T-helper 1 cell treated with Interleukin-12 subunit alpha and Interleukin-12 subunit beta and Interleukin-4 antibody, amounts not matched to agents 30 ng/mL and 1 ng/mL, for 36 hours (primary cell): ENCODE measurements around the gene MYPN. TPM values are rescaled to one million over a fixed set of nuclear protein-coding genes. Genes with fewer than 3 reads are reported as not detected.

Experiments used
- intact Hi-C: fragments of 100-400 bp; cut with micrococcal nuclease; formaldehyde crosslinking; loops from one replicate; pipeline ENCODE4 v1.15.1; 2024
- total RNA-seq: library from RNA; stranded (reverse); gene quantifications from 2 replicates; pipeline ENCODE4 v1.2.3, GENCODE V29; 2022

The MYPN gene
- total RNA-seq, 1 donor from 2014 or later = not detected

- intact Hi-C loops = no loop called here
Measured at GRCh38 chr10:68087685-68088401, 21.4 kb upstream of the MYPN start.

DNA sequence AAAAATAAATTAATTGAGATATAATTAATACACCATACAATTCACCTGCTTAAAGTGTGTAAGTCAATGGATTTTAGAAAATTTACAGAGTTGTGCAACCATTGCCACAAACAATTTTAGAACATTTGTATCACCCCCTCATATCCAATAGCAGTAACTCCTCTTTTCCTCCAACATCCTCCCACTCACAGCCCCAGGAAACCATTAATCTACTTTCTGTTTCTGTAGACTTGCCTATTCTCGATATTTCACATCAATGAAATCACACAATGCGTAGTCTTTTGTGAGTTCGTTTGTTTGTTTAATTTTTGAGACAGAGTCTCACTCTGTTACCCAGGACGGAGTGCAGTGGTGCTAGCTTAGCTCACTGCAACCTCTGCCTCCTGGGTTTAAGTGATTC, 20.5 kb upstream of the MYPN start:
- intact Hi-C loops = no loop called here

DNA sequence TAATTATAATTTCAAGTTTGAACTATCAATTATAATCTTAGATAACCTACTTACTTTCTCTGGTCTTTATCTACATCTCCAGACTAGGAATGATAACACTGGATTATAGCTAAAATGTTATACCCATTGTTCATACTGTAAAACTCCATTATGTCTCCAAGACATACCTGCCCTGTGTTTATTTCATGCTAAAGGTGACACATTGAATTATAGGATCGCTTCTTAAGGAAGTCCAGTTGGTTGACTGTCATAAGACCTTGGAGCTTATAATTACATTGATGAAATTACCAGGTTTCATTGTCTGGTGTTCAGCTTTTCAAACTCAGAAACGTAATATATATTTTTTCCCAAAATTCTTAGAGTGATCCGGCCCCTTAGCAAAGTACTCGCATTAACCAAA, 18.7 kb upstream of the MYPN start:
- intact Hi-C loops = no loop called here

- intact Hi-C loops = no loop called here
Measured at GRCh38 chr10:68092512-68092911, 16.8 kb upstream of the MYPN start.

GRCh38 chr10:68095153-68095552, 14.1 kb upstream of the MYPN start:
- intact Hi-C loops = no loop called here

DNA sequence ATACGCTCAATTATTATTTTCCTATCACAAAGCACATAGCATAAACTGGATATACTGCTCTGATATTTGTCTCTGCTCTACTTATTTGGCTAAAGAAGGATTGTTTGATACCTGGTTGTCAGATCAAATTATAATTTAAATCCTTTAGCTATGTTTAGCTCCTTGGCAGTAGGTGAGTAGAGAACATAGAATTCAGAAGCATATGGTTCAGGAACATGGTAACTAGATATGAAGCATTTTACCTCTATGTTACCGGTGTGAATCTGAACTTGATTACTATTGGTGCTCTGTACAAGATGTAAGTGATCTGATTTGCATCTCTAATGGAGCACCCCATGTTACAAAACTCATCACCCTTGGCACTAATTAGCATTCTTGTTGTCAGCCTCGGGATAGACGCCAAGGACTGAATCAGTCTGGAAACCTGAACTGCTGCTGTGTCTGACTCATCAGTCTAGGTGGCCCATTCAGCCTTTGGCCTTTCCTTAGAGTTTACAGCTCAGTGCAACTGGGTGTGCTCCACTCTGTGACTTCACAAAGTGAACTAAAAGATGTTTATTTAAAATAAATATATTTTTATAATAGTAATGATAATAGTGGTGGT, 12.3 kb upstream of the MYPN start:
- intact Hi-C loops = no loop called here

GRCh38 chr10:68099736-68100135, 9.6 kb upstream of the MYPN start:
- intact Hi-C loops = no loop called here

DNA sequence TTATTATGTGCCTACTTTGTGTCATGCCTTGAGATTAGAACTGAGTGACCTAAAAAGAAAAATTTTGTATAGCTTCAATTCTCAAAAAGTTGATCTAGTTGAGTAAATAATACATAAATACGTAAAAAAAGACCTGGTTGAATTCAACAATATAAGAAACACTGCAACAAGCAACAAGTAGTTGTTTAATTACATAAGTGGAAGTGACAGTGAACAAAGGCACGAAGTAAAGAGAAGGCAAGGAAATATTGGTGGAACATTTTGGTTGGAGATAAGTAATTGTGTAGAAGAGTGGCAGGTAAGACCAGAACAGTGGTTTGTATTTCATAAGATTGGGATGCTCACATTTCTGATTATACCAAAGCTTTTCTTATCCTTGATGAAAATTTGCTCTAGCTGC, 8.2 kb upstream of the MYPN start:
- intact Hi-C loops = no loop called here

DNA sequence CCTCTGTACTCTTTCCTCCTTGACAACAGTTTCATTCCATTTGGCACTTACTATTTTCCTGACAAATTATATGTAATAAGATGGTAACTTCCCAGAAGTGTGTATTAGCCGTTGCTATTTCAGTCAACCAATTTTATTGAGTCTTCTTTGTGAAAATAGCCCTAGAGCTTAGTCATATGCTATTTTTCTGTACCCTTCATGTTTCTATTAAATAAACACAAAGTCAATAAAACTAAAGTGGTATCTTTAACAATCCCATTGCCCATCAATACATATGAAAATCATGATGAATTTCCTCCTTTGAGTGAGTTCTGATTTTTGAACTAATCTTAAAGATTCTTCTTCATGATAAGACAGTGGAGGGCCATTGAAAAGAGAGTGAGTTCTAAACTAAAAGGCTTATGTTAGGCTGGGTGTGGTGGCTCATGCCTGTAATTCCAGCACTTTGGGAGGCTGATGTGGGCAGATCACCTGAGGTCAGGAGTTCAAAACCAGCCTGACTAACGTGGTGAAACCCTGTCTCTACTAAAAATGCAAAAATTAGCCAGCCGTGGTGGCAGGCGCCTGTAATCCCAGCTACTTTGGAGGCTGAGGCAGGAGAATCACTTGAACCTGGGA, 5.9 kb upstream of the MYPN start:
- intact Hi-C loops = no loop called here

DNA sequence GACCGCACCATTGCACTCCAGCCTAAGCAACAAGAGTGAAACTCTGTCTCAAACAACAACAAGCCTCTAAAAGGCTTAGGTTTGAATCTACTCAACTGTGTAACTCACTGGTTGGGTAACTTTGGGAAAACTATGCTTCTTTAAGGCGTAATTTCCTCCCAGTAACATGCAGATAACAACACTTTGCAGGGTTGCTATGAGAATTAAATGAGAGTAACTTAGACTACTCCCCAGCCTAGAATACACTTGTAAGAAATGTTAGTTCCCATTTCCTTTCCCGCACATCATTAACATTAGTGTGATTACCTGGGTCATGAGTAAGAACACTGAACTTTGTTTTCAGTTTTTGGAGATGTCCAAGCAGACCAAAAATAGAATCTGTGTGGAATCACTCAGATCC, 5.4 kb upstream of the MYPN start:
- intact Hi-C loops = no loop called here

DNA sequence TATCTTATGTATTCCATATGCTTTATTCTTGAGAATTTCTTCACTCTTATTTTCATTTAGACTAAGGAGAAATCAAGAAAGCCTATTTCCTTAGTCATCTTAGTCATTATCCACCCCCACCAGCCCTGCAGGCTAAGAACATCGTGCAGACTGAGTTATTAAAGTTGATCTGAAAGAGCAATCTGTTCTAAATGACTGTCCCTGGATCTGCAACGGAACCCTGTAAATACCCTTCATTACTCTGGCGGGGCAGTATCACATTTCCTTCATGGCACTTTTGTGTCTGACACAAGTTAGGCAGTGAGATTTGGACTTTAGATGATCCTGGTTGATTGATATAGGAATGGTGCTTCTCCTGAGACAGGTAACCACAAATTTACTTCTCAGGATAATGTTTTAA, 3.5 kb upstream of the MYPN start:
- intact Hi-C loops = no loop called here

DNA sequence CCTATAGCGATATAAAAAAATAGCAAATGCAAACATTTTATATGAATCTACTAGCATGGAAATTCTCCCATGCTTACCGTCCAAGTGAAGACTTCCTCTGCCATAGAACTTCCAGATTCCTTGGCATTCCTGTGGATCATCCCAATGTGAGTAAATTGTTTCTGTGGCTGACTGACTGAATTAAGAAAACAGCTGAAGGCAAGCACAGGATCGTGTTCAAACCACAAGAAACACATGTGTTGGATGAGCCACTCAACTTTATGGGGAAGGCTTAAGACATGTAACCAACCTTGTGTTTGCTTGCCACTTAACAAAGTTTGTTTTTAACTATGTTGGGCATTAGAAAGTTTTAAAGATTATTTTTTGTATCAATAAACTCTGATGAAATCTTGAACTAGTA, 2.6 kb upstream of the MYPN start:
- intact Hi-C loops = no loop called here

- intact Hi-C loops = no loop called here
Measured at GRCh38 chr10:68107651-68108050, 1.6 kb upstream of the MYPN start.

- intact Hi-C loops = no loop called here
Measured at GRCh38 chr10:68108051-68108450, 1.2 kb upstream of the MYPN start.

DNA sequence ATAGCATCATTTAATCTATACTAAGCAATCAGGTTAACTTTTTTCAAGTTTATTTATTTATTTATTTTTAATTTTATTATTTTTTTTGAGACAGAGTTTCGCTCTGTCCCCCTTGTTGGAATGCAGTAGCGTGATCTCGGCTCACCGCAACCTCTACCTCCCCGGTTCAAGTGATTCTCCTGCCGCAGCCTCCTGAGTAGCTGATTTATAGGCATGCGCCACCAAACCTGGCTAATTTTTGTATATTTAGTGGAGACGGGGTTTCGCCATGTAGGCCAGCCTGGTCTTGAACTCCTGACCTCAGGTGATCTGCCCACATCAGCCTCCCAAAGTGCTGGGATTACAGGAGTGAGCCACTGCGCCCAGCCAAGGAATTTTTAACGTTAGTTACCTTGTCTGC, 635 bp upstream of the MYPN start:
- intact Hi-C loops = no loop called here

GRCh38 chr10:68110027-68110426, 739 bp downstream of the MYPN start:
- intact Hi-C loops = no loop called here

DNA sequence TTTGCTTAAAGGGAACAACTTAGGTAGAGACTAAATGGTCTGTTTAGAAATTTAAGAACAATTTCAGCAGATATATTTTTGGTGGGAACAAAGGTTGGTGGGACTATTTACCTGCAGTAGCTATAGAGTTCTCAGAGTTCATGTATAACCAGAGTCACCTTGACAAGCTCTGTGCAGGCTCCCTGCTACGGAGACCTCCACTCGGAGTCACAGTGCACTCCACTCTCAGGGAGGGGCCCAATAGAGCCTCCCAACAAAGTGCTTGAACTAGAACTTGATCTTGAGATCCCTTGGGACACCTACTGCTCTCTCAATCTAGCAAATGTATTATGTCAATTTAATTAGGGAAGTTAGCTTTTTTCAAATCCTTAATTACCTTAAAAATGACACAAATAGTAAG, 2.3 kb downstream of the MYPN start:
- intact Hi-C loops = no loop called here

GRCh38 chr10:68112837-68113236, 3.5 kb downstream of the MYPN start:
- intact Hi-C loops = no loop called here

DNA sequence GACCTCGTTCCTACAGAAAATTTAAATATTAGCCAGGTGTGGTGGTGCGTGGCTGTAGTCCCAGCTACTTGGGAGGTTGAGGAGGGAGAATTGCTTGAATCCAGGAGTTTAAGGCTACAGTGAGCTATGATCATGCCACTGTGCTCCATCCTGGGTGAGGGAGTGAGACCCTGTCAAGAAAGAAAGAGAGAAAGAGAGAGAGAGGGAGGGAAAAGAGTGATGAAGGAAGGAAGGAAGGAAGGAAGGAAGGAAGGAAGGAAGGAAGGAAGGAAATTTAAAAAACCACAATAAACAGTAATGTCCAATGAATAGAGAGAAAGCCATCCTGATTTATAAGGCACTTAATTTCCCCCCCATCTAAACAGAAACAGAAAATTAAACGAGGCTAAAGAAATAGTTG, 9.4 kb downstream of the MYPN start:
- intact Hi-C loops = no loop called here

GRCh38 chr10:68121020-68121743, 11.9 kb downstream of the MYPN start:
- intact Hi-C loops = no loop called here

DNA sequence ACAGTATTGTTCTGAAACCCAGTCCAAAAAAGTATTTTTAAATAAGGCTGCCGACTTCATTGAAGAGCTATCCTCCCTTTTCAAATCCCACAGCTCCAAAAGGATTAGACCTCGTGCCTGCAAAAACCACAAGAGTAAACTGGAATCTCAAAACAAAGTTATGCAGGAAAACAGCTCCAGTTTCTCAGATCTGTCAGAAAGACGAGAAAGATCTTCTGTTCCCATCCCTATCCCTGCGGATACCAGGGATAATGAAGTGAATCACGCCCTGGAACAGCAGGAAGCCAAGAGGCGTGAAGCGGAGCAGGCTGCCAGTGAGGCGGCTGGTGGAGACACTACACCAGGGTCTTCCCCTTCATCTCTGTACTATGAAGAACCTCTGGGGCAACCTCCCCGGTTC, 12.6 kb downstream of the MYPN start:
- intact Hi-C loops = no loop called here

DNA sequence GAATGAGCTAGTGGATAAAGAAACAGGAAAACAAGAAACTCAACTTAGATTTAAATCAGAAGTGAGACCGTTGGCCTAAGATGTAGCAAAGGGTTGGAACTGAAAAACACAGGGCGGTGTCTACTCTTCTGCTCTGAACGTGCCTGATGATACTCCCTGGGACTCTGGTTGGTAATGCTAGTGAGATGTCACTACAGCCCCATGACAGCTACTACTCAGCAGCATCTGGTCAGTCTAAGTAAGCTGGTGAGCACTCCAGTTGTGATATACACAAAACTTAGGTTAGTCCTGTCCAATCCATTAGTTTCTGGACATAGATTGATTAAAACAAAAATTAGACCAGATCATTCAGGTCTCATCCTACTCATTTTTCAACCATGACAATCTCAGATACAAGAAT, 15.4 kb downstream of the MYPN start:
- intact Hi-C loops = no loop called here
